GM21825 (cell line): ENCODE data around the gene ISCA2.
"Not testable (repeated sequence)": the region's sequence is repeated elsewhere in the genome, so short reads cannot be mapped to it uniquely, and the experiment has no call there.

Source experiments
- ATAC-seq: cut with Tn5 transposase; IDR thresholded peaks from one replicate; pipeline ENCODE4 v1.9.1; 2021; ENCODE audit warnings: mild to moderate bottlenecking, moderate library complexity; ENCODE audit not compliant: unreplicated experiment

The ISCA2 gene

GRCh38 chr14:74493343-74494261, at the start of gene ISCA2:
Gene ISCA2, plus strand, starts transcription at chr14:74493765. Its CDS starts 10 bp downstream, at chr14:74493775.
- ATAC-seq: peak; percentile 80

- ATAC-seq: no peak
Measured at GRCh38 chr14:74444866-74445265, 48.7 kb upstream of the ISCA2 start.

GRCh38 chr14:74454397-74454796, 39.2 kb upstream of the ISCA2 start:
- ATAC-seq: not testable (repeated sequence)

GRCh38 chr14:74456684-74457564, 36.6 kb upstream of the ISCA2 start:
- no peak for ATAC-seq

GRCh38 chr14:74457565-74457895, 36.0 kb upstream of the ISCA2 start:
- ATAC-seq: no peak

GRCh38 chr14:74459289-74459946, 34.1 kb upstream of the ISCA2 start:
- ATAC-seq: no peak

- ATAC-seq: no peak
Measured at GRCh38 chr14:74459976-74460375, 33.6 kb upstream of the ISCA2 start.

GRCh38 chr14:74462993-74463392, 30.6 kb upstream of the ISCA2 start:
- no peak for ATAC-seq

GRCh38 chr14:74463697-74464096, 29.9 kb upstream of the ISCA2 start:
- no peak for ATAC-seq

GRCh38 chr14:74464785-74465184, 28.8 kb upstream of the ISCA2 start:
- ATAC-seq: no peak

GRCh38 chr14:74465335-74465734, 28.2 kb upstream of the ISCA2 start:
- no peak for ATAC-seq

GRCh38 chr14:74468513-74468912, 25.1 kb upstream of the ISCA2 start:
- ATAC-seq: no peak

GRCh38 chr14:74469548-74470518, 23.7 kb upstream of the ISCA2 start:
- ATAC-seq: no peak

- no peak for ATAC-seq
Measured at GRCh38 chr14:74472601-74473000, 21.0 kb upstream of the ISCA2 start.

GRCh38 chr14:74474376-74474775, 19.2 kb upstream of the ISCA2 start:
- no peak for ATAC-seq

- no peak for ATAC-seq
Measured at GRCh38 chr14:74475678-74476077, 17.9 kb upstream of the ISCA2 start.

- no peak for ATAC-seq
Measured at GRCh38 chr14:74476107-74476506, 17.5 kb upstream of the ISCA2 start.

- ATAC-seq: no peak
Measured at GRCh38 chr14:74476607-74477006, 17.0 kb upstream of the ISCA2 start.

GRCh38 chr14:74478996-74479635, 14.4 kb upstream of the ISCA2 start:
- ATAC-seq: no peak

GRCh38 chr14:74480046-74480445, 13.5 kb upstream of the ISCA2 start:
- no peak for ATAC-seq
